Fibroblast of lung (primary cell): Measurements from ENCODE around the gene APOBEC3F. TPM values are rescaled to one million over a fixed set of nuclear protein-coding genes. Genes with fewer than 3 reads are reported as not detected.
"Not testable (repeated sequence)": the region's sequence is repeated elsewhere in the genome, so short reads cannot be mapped to it uniquely, and the experiment has no call there.

ENCODE experiments used
- DNase-seq, 2 donors: peaks; one replicate each; pipeline versions ENCODE4 v3.0.0 to v3.0.0-alpha.2; 2010; ENCODE audit warnings: low read depth in 2 of 2
- H2AFZ ChIP-seq: 2 replicates; pipeline ENCODE4 v1.5.1; 2012; ENCODE audit warnings: low read length, control low read depth, inconsistent platforms
- H3K27ac ChIP-seq: 2 replicates; pipeline ENCODE4 v1.5.1; 2011; ENCODE audit warnings: low read length, control low read depth; ENCODE audit not compliant: insufficient read depth
- H3K27me3 ChIP-seq: 2 replicates; pipeline ENCODE4 v1.5.1; 2011; ENCODE audit warnings: mild to moderate bottlenecking, low read length; ENCODE audit not compliant: control insufficient read depth, insufficient read depth
- H3K36me3 ChIP-seq: 2 replicates; pipeline ENCODE4 v1.5.1; 2011; ENCODE audit warnings: low read length; ENCODE audit not compliant: control insufficient read depth, insufficient read depth
- H3K4me1 ChIP-seq: 2 replicates; pipeline ENCODE4 v1.5.1; 2011; ENCODE audit warnings: low read length; ENCODE audit not compliant: control insufficient read depth, insufficient read depth; ENCODE audit errors: extremely low read depth
- H3K4me2 ChIP-seq: 2 replicates; pipeline ENCODE4 v1.5.1; 2011; ENCODE audit warnings: low read length, control low read depth; ENCODE audit not compliant: insufficient read depth; ENCODE audit errors: extremely low read depth
- H3K4me3 ChIP-seq, 4 experiments: fragments of 200-600 bp in 1 of 4; sonication (generic) in 1 of 4; replicated peaks in 1 of 4; 2 replicates each; pipeline ENCODE4 v1.5.1; 2011 to 2016; ENCODE audit warnings: low read length in 4 of 4, low read depth in 3 of 4, mild to moderate bottlenecking in 3 of 4, control low read depth in 2 of 4, inconsistent platforms in 1 of 4, mixed read lengths in 1 of 4; ENCODE audit not compliant: insufficient read depth in 1 of 4; ENCODE audit errors: control extremely low read depth in 1 of 4
- H3K79me2 ChIP-seq: 2 replicates; pipeline ENCODE4 v1.5.1; 2012; ENCODE audit warnings: mild to moderate bottlenecking, low read length, inconsistent platforms; ENCODE audit not compliant: control insufficient read depth, insufficient read depth
- H3K9ac ChIP-seq: 2 replicates; pipeline ENCODE4 v1.5.1; 2011; ENCODE audit warnings: mild to moderate bottlenecking, low read length, control low read depth; ENCODE audit not compliant: insufficient read depth
- H3K9me3 ChIP-seq: 2 replicates; pipeline ENCODE4 v1.5.1; 2012; ENCODE audit warnings: low read depth, low read length; ENCODE audit not compliant: control insufficient read depth, insufficient read depth
- H4K20me1 ChIP-seq: 2 replicates; pipeline ENCODE4 v1.5.1; 2011; ENCODE audit warnings: low read length; ENCODE audit not compliant: control insufficient read depth, insufficient read depth; ENCODE audit errors: extremely low read depth
- CTCF ChIP-seq, 2 donors: IDR thresholded peaks in 1 of 2; conservative IDR thresholded peaks in 1 of 2; 1 replicate in 1 of 2; 2 replicates in 1 of 2; pipeline ENCODE4 v1.5.1; 2011 to 2012; ENCODE audit warnings: low read length in 2 of 2, control low read depth in 1 of 2, inconsistent platforms in 1 of 2, low read depth in 1 of 2, mild to moderate bottlenecking in 1 of 2
- EZH2 ChIP-seq: IDR thresholded peaks from 2 replicates; pipeline ENCODE4 v1.5.1; 2012; ENCODE audit warnings: low read length, control low read depth, mild to moderate bottlenecking; ENCODE audit errors: missing control alignments
- polyA plus RNA-seq, 2 donors: library from polyadenylated mRNA; depleted of rRNA in 1 of 2; stranded (reverse) in 1 of 2; unstranded in 1 of 2; fragments of >200 nt; gene quantifications; 2 replicates each; pipeline ENCODE4 v1.2.1, GENCODE V29; 2011 to 2012; ENCODE audit warnings: missing spikeins in 1 of 2
- total RNA-seq: library from RNA; depleted of rRNA; stranded (reverse); fragments of >200 nt; gene quantifications from 2 replicates; pipeline ENCODE4 v1.2.1, GENCODE V29; 2014

Gene APOBEC3F
- total and polyA plus RNA-seq, 2 donors (not counting 1 experiment from before 2014, with no cell fraction given), result 6.3 to 7.8 TPM

- Histone ChIP-seq H3K79me2 (peaks cover 12% of the 10 kb centered on the region), H3K9me3 (no peaks in the 10 kb centered on the region), H3K27me3 (no peaks in the 10 kb centered on the region), H4K20me1 (no peaks in the 10 kb centered on the region), H2AFZ (peak within 1 kb of the TSS; percentile 78), H3K27ac (peak within 1 kb of the TSS; percentile 15), H3K36me3 (peaks cover 4% of the 10 kb centered on the region), H3K4me3 (peak within 1 kb of the TSS; percentile 41 to 73 (median 56)), H3K4me2 (peak within 1 kb of the TSS; percentile 77), H3K4me1 (peaks cover 4% of the 10 kb centered on the region), H3K9ac (peak within 1 kb of the TSS; percentile 66)
- TF ChIP-seq CTCF (conservative IDR thresholded peaks at IDR 0.05 in 1 of 2, IDR thresholded peaks at IDR 0.05 in 1 of 2; ENCODE audit: low read depth in 1 of 2, low read length in 2 of 2) (peak in 1 of 2 donors; percentile 14), EZH2 (no peak)
- DNase-seq, result peak; percentile 90 to 91
Observed at GRCh38 chr22:39013942-39014722, 26.5 kb upstream of the APOBEC3F start, which contains the start of gene APOBEC3C. Gene APOBEC3C (plus strand): TSS chr22:39014257. CDS start chr22:39014363, 106 bp downstream.

GRCh38 chr22:39014723-39015121, 25.9 kb upstream of the APOBEC3F start:
- Histone ChIP-seq H3K4me2 (peak overlapping the region; percentile 77), H3K4me3 (peak overlapping the region; percentile 41 to 73 (median 56)), H3K27ac (peak overlapping the region; percentile 15), H3K79me2 (peaks cover 12% of the 10 kb centered on the region)
- not testable (repeated sequence) for H3K9me3 ChIP-seq, H3K27me3 ChIP-seq, H4K20me1 ChIP-seq, H3K4me1 ChIP-seq, H2AFZ ChIP-seq, H3K36me3 ChIP-seq, H3K9ac ChIP-seq
- DNase-seq, result peak; percentile 14

GRCh38 chr22:39016592-39016991, 24.1 kb upstream of the APOBEC3F start:
- Histone ChIP-seq H3K4me2 (no peak overlapping the region), H2AFZ (no peak overlapping the region), H3K36me3 (peaks cover 4% of the 10 kb centered on the region), H3K79me2 (peaks cover 12% of the 10 kb centered on the region), H4K20me1 (no peaks in the 10 kb centered on the region), H3K9me3 (no peaks in the 10 kb centered on the region), H3K9ac (no peak overlapping the region), H3K27me3 (no peaks in the 10 kb centered on the region), H3K27ac (no peak overlapping the region), H3K4me3 (no peak overlapping the region), H3K4me1 (peaks cover 4% of the 10 kb centered on the region)
- DNase-seq, result no peak
- no peak for TF ChIP-seq CTCF (conservative IDR thresholded peaks at IDR 0.05 in 1 of 2, IDR thresholded peaks at IDR 0.05 in 1 of 2; ENCODE audit: low read depth in 1 of 2, low read length in 2 of 2)
- TF ChIP-seq EZH2, result no peak
